Thoracic aorta (tissue), 2 donors: Measurements from ENCODE around the gene RASSF5. TPM values are rescaled to one million over a fixed set of nuclear protein-coding genes. Genes with fewer than 3 reads are reported as not detected.

Source experiments
- ATAC-seq: fragments of 150-250 bp; one replicate; pipeline ENCODE4 v1.8.0; 2017; ENCODE audit warnings: low read depth; ENCODE audit not compliant: insufficient number of reproducible peaks, low FRiP score
- DNase-seq: peaks from one replicate; pipeline ENCODE4 v3.0.0-alpha.2; 2020; ENCODE audit warnings: low spot score
- H3K27ac ChIP-seq, 2 donors: fragments of 200-600 bp; sonication (generic); 1 replicate in 1 of 2; 2 replicates in 1 of 2; pipeline ENCODE4 v1.5.1; 2016; ENCODE audit warnings: mild to moderate bottlenecking in 2 of 2, moderate library complexity in 2 of 2
- H3K27me3 ChIP-seq: fragments of 200-600 bp; sonication (generic); replicated peaks from 2 replicates; pipeline ENCODE4 v1.6.0; 2016; ENCODE audit warnings: mild to moderate bottlenecking; ENCODE audit not compliant: insufficient read depth
- H3K36me3 ChIP-seq: fragments of 200-600 bp; sonication (generic); one replicate; pipeline ENCODE4 v1.5.1; 2016
- H3K4me1 ChIP-seq, 2 donors: fragments of 200-600 bp; sonication (generic); 1 replicate in 1 of 2; 2 replicates in 1 of 2; pipeline versions ENCODE4 v1.5.1 to v1.6.0; 2016; ENCODE audit warnings: low read depth in 2 of 2, mild to moderate bottlenecking in 1 of 2; ENCODE audit not compliant: control insufficient read depth in 1 of 2
- H3K4me3 ChIP-seq: fragments of 200-600 bp; sonication (generic); 2 replicates; pipeline ENCODE4 v1.5.1; 2016; ENCODE audit warnings: mild to moderate bottlenecking
- H3K9me3 ChIP-seq: fragments of 200-600 bp; sonication (generic); 2 replicates; pipeline ENCODE4 v1.5.1; 2016
- CTCF ChIP-seq: fragments of 200-600 bp; sonication (generic); IDR thresholded peaks from one replicate; pipeline ENCODE4 v1.5.1; 2019; ENCODE audit warnings: antibody characterized with exemption
- total RNA-seq, 2 donors: library from RNA; depleted of rRNA; stranded (reverse); fragments of >200 nt; gene quantifications; one replicate each; pipeline versions ENCODE4 v1.1.0 to v1.2.3, GENCODE V29; 2016

The RASSF5 gene
- total RNA-seq, 2 donors from 2014 or later = 21.7 to 22.8 TPM

GRCh38 chr1:206591226-206591625, 83.9 kb downstream of the RASSF5 start:
- no peak overlapping the region for H3K27ac ChIP-seq

GRCh38 chr1:206591696-206592095, 84.4 kb downstream of the RASSF5 start:
- peaks cover 17% of the 10 kb centered on the region for H3K36me3 ChIP-seq
- H3K27ac ChIP-seq = no peak overlapping the region
- no peaks in the 10 kb centered on the region for H3K27me3 ChIP-seq
- DNase-seq (no peak), ATAC-seq (no peak)
- no peaks in the 10 kb centered on the region for H3K4me1 ChIP-seq
- no peak overlapping the region for H3K4me3 ChIP-seq
- no peak for TF ChIP-seq CTCF
- no peaks in the 10 kb centered on the region for H3K9me3 ChIP-seq

More at GRCh38 chr1:206591226-206591625, 83.9 kb downstream of the RASSF5 start:
- Histone ChIP-seq H3K4me1 (no peaks in the 10 kb centered on the region), H3K36me3 (peaks cover 16% of the 10 kb centered on the region), H3K27me3 (no peaks in the 10 kb centered on the region), H3K9me3 (no peaks in the 10 kb centered on the region), H3K4me3 (no peak overlapping the region)
- no peak for TF ChIP-seq CTCF
- DNase-seq (no peak), ATAC-seq (no peak)

GRCh38 chr1:206593351-206593925, 86.1 kb downstream of the RASSF5 start:
- ATAC-seq = no peak
- Histone ChIP-seq H3K27ac (no peak overlapping the region), H3K27me3 (no peaks in the 10 kb centered on the region), H3K4me1 (no peaks in the 10 kb centered on the region), H3K4me3 (no peak overlapping the region), H3K36me3 (peaks cover 30% of the 10 kb centered on the region), H3K9me3 (no peaks in the 10 kb centered on the region)
- no peak for DNase-seq
- TF ChIP-seq CTCF = no peak

- peaks cover 52% of the 10 kb centered on the region for H3K36me3 ChIP-seq
- no peak for DNase-seq
- no peaks in the 10 kb centered on the region for H3K9me3 ChIP-seq
- no peak overlapping the region for H3K4me3 ChIP-seq
- no peak for TF ChIP-seq CTCF
- ATAC-seq = no peak
- no peaks in the 10 kb centered on the region for H3K4me1 ChIP-seq
- H3K27me3 ChIP-seq = no peaks in the 10 kb centered on the region
- no peak overlapping the region for H3K27ac ChIP-seq
Observed at GRCh38 chr1:206595581-206596318, 88.4 kb downstream of the RASSF5 start.

- Histone ChIP-seq H3K9me3 (no peaks in the 10 kb centered on the region), H3K4me3 (no peak overlapping the region), H3K27me3 (no peaks in the 10 kb centered on the region), H3K36me3 (peaks cover 57% of the 10 kb centered on the region), H3K27ac (no peak overlapping the region), H3K4me1 (no peaks in the 10 kb centered on the region)
- TF ChIP-seq CTCF = no peak
- DNase-seq (no peak), ATAC-seq (no peak)
Observed at GRCh38 chr1:206596319-206596666, 89.0 kb downstream of the RASSF5 start.
